ENCODE measurements around the gene NUP210L. TPM values are rescaled to one million over a fixed set of nuclear protein-coding genes. Genes with fewer than 3 reads are reported as not detected.
"Not testable (repeated sequence)": the region's sequence is repeated elsewhere in the genome, so short reads cannot be mapped to it uniquely, and the experiment has no call there.

The NUP210L gene
- polyA plus RNA-seq, 2 of the 4 experiments (the other 2 are of a cell fraction), result not detected

DNA sequence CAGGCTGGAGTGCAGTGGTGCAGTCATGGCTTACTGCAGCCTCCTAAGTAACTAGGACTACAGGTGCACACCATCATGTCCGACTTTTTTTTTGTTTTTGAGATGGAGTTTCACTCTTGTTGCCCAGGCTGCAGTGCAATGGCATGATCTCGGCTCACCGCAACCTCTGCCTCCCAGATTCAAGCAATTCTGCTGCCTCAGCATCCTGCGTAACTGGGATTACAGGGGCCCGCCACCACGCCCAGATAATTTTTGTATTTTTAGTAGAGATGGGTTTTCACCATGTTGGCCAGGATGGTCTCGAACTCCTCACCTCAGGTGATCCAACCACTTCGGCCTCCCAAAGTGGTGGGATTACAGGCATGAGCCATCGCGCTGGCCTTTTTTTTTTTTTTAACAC, 158.0 kb downstream of the NUP210L start:
- FAIRE-seq; H3K4me3 ChIP-seq; POLR2A ChIA-PET; DNase-seq (ENCODE audit: low read depth in 1 of 2, low spot score in 1 of 2); H3K4me2 ChIP-seq; H3K27ac ChIP-seq; CTCF ChIA-PET; H3K9me3 ChIP-seq: not testable (repeated sequence)
- H3K4me1 ChIP-seq, result peaks cover 12% of the 10 kb centered on the region; the same call in 2 of the 3 replicates
- 87% methylated on average over 10 of the region's 10 CpGs for WGBS (ENCODE audit: missing lambda C conversion rate)
- peak; percentile 87 for TF ChIP-seq MAFK (IDR thresholded peaks at IDR 0.05; ENCODE audit: partially characterized antibody)
- ATAC-seq, result peak in 1 of 2 experiments; percentile 47; a peak in 4 of 6 replicates

DNA sequence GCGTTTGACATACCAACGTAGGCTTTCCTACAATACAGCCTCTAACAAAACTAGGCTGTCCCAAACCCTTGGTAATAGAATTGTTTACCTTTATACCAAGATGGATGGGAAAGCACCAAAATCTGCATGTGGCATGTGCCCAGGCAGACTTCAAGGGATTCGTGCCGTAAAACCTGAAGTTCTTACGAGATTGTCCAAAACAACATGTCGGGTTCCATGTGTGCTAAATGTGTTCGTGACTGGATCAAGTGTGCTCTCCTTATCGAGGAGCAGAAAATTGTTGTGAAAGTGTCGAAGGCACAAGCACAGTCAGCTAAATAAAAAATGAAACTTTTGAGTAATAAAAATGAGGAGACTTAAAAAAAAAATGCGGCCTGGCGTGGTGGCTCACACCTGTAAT, 159.2 kb downstream of the NUP210L start:
- WGBS (ENCODE audit: missing lambda C conversion rate), result 95% methylated on average over 11 of the region's 11 CpGs
- POLR2A ChIA-PET, result no interaction called here
- FAIRE-seq, result no peak
- DNase-seq (ENCODE audit: low read depth in 1 of 2, low spot score in 1 of 2), result no peak
- peak in 1 of 2 experiments; percentile 34; a peak in 1 of 5 replicates for TF ChIP-seq JUN (IDR thresholded peaks at IDR 0.05)
- TF ChIP-seq, protein P1, sequence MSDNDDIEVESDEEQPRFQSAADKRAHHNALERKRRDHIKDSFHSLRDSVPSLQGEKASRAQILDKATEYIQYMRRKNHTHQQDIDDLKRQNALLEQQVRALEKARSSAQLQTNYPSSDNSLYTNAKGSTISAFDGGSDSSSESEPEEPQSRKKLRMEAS (IDR thresholded peaks at IDR 0.05), result no peak
- TF ChIP-seq ESRRA (IDR thresholded peaks at IDR 0.05; ENCODE audit: borderline replicate concordance, low read length), result no peak
- TF ChIP-seq, protein P2, sequence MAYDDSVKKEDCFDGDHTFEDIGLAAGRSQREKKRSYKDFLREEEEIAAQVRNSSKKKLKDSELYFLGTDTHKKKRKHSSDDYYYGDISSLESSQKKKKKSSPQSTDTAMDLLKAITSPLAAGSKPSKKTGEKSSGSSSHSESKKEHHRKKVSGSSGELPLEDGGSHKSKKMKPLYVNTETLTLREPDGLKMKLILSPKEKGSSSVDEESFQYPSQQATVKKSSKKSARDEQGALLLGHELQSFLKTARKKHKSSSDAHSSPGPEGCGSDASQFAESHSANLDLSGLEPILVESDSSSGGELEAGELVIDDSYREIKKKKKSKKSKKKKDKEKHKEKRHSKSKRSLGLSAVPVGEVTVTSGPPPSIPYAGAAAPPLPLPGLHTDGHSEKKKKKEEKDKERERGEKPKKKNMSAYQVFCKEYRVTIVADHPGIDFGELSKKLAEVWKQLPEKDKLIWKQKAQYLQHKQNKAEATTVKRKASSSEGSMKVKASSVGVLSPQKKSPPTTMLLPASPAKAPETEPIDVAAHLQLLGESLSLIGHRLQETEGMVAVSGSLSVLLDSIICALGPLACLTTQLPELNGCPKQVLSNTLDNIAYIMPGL (CRISPR knock-in tag; IDR thresholded peaks at IDR 0.05; ENCODE audit: borderline replicate concordance), result no peak
- no peaks in the 10 kb centered on the region for H3K9me3 ChIP-seq
- ATAC-seq, result no peak
- no peak overlapping the region for H3K4me3 ChIP-seq
- peaks cover 14% of the 10 kb centered on the region; the same call in 2 of the 3 replicates for H3K4me1 ChIP-seq
- H3K4me2 ChIP-seq, result no peak overlapping the region
- CTCF ChIA-PET, result interaction anchor here (1.3 kb wide), 1 partner anchor 362 kb away, joined by 3 read pairs; no protein-coding TSS in a partner anchor
- H3K27ac ChIP-seq, result no peak overlapping the region

DNA sequence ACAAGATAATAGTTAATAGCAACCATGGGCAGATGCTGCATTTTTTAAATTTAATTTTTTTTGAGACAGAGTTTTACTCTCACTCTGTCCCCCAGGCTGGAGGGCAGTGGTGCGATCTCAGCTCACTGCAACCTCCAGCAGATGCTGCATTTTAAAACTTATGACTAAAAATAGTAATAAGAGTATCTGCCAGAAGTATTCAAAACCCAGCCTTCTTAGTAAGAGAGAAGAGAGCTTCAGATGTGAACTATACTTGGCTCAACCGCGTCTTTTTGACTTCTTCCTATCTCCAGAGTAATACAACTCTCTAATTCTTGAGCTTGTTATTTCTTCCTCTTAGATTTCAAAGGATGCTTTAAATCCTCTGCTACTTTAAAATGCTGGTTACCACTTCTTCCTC, 159.7 kb downstream of the NUP210L start:
- Histone ChIP-seq H3K9me3 (no peaks in the 10 kb centered on the region), H3K27ac (no peak overlapping the region), H3K4me2 (no peak overlapping the region), H3K4me3 (no peak overlapping the region), H3K4me1 (peaks cover 14% of the 10 kb centered on the region; the same call in 2 of the 3 replicates)
- CTCF ChIA-PET, result interaction anchor here (1.3 kb wide), 1 partner anchor 362 kb away, joined by 3 read pairs; no protein-coding TSS in a partner anchor
- DNase-seq (ENCODE audit: low read depth in 1 of 2, low spot score in 1 of 2) (no peak), ATAC-seq (no peak), FAIRE-seq (no peak)
- POLR2A ChIA-PET, result no interaction called here
- TF ChIP-seq FOXS1 (CRISPR knock-in tag; IDR thresholded peaks at IDR 0.05) (no peak), HOXA7 (CRISPR knock-in tag; IDR thresholded peaks at IDR 0.05) (no peak), ZC3H11A (IDR thresholded peaks at IDR 0.05) (no peak), RFX5 (IDR thresholded peaks at IDR 0.05) (no peak), POLR2AphosphoS2 (conservative IDR thresholded peaks at IDR 0.05; ENCODE audit: low read length) (no peak), BHLHE40 (IDR thresholded peaks at IDR 0.05; ENCODE audit: low read depth, low read length) (no peak), JUNB (IDR thresholded peaks at IDR 0.05) (no peak), KDM5A (IDR thresholded peaks at IDR 0.05) (no peak), ZSCAN20 (CRISPR knock-in tag; IDR thresholded peaks at IDR 0.05) (no peak), TP53 (CRISPR knock-in tag; IDR thresholded peaks at IDR 0.05) (no peak), MAZ (IDR thresholded peaks at IDR 0.05; ENCODE audit: borderline replicate concordance, low read depth, low read length) (no peak), RARB (CRISPR knock-in tag; IDR thresholded peaks at IDR 0.05) (no peak), EHF (CRISPR knock-in tag; IDR thresholded peaks at IDR 0.05) (no peak), ZNF302 (CRISPR knock-in tag; IDR thresholded peaks at IDR 0.05) (no peak), KDM1A (IDR thresholded peaks at IDR 0.05; ENCODE audit: low read depth) (no peak)
- TF ChIP-seq, protein P3, sequence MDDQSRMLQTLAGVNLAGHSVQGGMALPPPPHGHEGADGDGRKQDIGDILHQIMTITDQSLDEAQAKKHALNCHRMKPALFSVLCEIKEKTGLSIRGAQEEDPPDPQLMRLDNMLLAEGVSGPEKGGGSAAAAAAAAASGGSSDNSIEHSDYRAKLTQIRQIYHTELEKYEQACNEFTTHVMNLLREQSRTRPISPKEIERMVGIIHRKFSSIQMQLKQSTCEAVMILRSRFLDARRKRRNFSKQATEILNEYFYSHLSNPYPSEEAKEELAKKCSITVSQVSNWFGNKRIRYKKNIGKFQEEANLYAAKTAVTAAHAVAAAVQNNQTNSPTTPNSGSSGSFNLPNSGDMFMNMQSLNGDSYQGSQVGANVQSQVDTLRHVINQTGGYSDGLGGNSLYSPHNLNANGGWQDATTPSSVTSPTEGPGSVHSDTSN (IDR thresholded peaks at IDR 0.05), result no peak
- WGBS (ENCODE audit: missing lambda C conversion rate), result 91% methylated on average over 3 of the region's 3 CpGs
